Measurements from ENCODE around the gene CLIC3.

CLIC3 gene

GRCh38 chr9:137000177-137000930, 4.0 kb upstream of the CLIC3 start:
- no peak for DNase-seq (ENCODE audit: low read depth in 3 of 3)

DNA sequence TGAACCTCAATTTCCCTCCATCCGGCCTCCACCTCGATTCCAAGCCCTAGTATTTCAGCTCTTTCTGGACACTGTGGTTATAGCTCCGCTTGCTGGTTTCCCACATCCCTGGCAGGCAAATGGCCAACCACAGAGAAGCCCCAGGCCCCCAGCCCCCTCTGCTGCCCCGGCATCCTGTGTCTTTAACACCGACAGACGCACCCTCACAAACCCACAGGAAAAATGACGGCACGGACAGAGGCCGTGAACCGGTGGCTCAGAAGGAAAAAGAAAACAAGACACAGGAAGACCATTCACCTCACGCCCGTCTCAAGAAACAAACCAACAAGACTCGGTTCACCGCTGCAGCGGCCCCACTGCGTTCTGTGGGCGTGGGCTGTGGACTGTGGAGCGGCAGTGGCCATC, 1.5 kb upstream of the CLIC3 start:
- no peak for DNase-seq (ENCODE audit: low read depth in 3 of 3)

GRCh38 chr9:136997371-136997770, 1.0 kb upstream of the CLIC3 start:
- no peak for DNase-seq (ENCODE audit: low read depth in 3 of 3)

GRCh38 chr9:136995772-136996311, 526 bp downstream of the CLIC3 start:
- no peak for DNase-seq (ENCODE audit: low read depth in 3 of 3)

DNA sequence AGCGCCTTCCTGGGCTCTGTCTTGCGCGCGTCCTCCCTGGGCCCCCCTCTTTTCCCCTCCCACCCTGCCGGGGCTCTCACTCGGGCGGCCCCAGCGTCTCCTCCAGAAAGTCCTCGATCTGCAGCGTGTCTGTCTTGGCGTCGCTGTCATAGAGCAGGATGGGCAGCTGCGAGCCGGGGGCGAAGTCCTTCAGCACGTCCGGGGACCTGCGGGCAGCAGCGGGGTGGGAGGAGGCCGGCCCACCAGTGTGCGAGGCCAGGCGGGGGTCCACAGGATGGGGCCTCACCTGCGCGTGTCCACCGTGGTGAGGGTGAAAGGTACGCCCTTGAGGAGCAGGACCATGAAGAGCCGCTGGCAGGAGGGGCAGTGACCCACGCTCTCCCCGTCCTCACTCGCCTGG, 1.0 kb downstream of the CLIC3 start:
- no peak for DNase-seq (ENCODE audit: low read depth in 3 of 3)

GRCh38 chr9:136994888-136995230, 1.5 kb downstream of the CLIC3 start:
- DNase-seq (ENCODE audit: low read depth in 3 of 3), result no peak

- DNase-seq (ENCODE audit: low read depth in 3 of 3), result no peak
These were observed 2.0 kb downstream of the CLIC3 start for GRCh38 chr9:136994180-136994887.

- DNase-seq (ENCODE audit: low read depth in 3 of 3), result no peak
These were observed 3.5 kb downstream of the CLIC3 start for GRCh38 chr9:136992819-136993369.

DNA sequence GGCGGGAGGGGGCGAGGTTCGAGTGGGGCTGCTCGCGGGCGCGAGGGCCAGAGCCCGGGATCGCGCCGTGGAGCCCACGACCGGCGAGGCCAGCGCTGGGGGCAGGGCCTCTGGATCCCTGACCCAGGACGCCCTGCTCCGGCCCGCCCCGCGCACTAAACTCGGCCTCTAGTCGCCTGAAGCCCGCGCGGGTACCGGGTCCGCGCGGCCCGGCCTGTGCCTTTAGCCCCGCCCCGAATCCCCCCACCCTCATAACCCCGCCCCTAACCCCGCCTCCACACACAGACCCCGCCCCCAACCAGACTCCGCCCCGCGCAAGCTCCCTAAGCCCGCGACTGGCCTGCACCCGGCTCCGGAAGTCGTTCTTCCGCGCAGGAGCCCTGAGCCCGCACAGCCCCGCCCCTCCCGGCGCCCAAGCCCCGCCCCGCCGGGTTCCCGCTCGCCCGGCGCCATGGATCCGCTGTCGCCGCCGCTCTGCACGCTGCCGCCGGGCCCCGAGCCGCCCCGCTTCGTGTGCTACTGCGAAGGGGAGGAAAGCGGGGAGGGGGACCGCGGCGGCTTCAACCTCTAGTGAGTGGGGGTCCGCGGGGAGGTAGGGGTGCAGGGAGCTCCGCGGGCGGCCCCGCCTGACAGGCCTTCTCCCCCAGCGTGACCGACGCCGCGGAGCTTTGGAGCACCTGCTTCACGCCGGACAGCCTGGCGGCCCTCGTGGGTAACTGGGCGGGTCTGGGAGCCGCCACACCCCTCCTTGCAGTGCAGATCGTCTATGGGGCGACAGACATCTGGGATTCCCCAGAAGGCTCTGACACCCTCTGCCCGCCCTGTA, 4.2 kb downstream of the CLIC3 start, which contains the start of gene PAXX:
TSS of gene PAXX (plus strand) at position 430 of the 826 bp plus-strand sequence. CDS start at position 452, 22 bp downstream.
- DNase-seq (ENCODE audit: low read depth in 3 of 3), result peak; percentile 89 to 96 (median 90)

DNA sequence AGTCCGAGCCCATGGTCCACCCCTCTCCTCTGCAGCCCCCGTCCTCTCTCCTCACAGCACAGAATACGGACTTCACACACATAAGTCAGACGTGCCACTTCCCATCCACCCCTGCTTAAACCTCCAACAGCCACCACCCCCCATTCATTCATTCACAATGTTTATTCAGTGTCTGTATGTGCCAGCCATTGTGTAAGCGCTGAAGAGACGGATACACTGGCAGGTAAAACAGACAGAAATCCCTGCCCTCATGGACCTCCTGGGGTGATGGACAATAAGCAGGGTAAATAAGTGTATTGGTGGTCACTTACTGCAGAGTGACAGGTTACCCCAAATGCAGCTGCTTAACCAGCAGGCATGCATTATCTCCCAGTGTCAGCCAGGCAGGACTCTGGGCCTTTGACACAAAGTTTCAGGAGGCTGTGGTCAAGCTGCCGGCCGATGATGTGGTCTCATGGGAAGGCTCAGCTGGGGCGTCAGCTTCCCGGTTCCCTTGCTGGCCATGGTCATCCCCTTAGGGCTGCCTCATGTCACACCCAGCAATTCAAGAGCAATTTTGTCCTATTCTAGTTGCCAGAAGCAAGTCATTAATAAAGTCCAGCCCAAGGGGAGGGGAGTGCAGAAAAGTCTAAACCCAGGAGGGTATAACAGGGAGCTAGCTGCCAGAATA, 6.0 kb downstream of the CLIC3 start:
- DNase-seq (ENCODE audit: low read depth in 3 of 3), result no peak

- DNase-seq (ENCODE audit: low read depth in 3 of 3), result no peak
These were observed 7.5 kb downstream of the CLIC3 start for GRCh38 chr9:136988872-136989271.

GRCh38 chr9:136985853-136986252, 10.5 kb downstream of the CLIC3 start:
- DNase-seq (ENCODE audit: low read depth in 3 of 3), result no peak

DNA sequence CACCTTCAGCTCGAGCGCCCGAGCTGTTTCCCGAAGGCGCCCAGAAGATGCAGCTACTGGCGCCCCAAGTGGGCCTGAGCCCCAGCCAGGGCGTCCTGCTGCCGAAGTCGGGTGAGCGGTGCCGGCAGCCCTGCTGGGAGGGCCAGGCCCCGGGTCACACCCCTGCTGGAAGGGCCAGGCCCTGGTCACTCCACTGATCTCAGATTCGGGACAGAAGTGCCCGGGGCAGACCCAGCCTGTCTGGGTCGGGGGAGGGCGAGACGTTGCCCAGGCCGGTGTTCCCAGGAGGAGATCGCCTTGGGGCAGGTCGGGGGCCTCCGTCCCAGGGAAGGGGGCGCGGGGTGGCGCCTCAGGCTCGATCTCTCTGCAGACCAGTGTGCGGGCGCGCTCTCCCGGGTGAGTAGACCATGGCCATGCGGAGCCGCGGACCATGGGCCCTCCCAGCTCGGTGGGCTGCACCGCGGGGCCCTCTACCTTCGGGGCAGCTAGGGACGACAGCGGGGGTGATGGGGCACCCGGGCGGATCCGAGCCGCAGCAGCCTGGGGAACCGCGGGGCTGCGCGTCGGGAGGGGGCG, 11.3 kb downstream of the CLIC3 start:
- no peak for DNase-seq (ENCODE audit: low read depth in 3 of 3)

- no peak for DNase-seq (ENCODE audit: low read depth in 3 of 3)
These were observed 11.8 kb downstream of the CLIC3 start for GRCh38 chr9:136984464-136985026.

GRCh38 chr9:136983656-136984314, 12.6 kb downstream of the CLIC3 start:
- DNase-seq (ENCODE audit: low read depth in 3 of 3), result no peak

DNA sequence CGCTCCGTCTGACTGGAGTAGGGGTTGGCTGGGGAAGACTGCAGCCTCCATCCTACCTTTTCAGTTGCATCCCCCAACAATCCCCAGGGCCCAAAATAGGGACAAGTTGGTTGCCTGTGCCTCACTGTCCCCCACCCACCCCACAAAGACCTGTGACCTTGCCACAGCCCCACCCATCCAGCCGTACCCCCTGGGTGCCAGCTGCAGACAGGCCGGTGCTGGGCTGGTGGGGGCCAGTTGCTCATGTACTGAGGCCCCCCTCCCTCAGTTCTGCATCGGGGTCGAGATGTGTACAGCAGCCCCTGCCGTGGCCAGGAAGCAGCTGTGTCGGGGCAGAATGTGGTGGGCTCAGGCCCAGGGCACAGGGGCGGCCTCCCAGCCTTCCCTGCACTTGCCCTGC, 13.2 kb downstream of the CLIC3 start:
- DNase-seq (ENCODE audit: low read depth in 3 of 3), result no peak

GRCh38 chr9:136982232-136983051, 13.9 kb downstream of the CLIC3 start, which contains the start of gene LCNL1:
TSS of gene LCNL1 (plus strand) at chr9:136982993. CDS start at chr9:136983587, 594 bp downstream.
- no peak for DNase-seq (ENCODE audit: low read depth in 3 of 3)

DNA sequence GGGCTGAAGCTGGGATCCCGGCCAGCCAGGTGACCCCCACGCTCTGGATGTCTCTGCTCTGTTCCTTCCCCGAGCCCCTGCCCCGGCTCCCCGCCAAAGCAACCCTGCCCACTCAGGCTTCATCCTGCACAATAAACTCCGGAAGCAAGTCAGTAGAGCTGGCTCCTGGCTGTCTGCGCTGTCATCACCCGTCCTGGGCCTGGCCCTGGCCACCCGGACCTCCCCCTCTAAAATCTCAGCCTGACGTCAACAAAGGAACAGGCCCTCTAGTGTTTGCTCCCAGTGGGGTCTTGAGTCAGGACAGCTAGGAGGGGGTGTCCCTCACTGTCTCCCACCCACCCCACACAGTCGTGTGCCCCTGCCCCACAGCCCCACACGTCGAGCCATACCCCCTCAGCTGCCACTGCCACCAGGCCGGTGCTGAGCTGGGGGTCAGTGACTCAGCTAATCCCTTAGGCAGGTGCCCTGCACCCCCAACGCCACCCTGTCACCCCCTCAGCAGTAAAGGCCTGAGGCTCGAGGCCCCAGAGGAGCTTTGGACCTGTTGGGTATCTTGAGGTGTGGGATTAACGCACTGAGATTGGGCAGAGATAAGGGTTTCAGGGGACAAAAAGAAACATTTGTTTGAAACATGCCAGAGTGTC, 14.7 kb downstream of the CLIC3 start:
- no peak for DNase-seq (ENCODE audit: low read depth in 3 of 3)
